Stimulated activated naive CD4-positive, alpha-beta T cell (primary cell): Measurements from ENCODE around the gene LRP5.
"Not testable (repeated sequence)": the region's sequence is repeated elsewhere in the genome, so short reads cannot be mapped to it uniquely, and the experiment has no call there.

Experiments
- DNase-seq, 6 experiments: peaks; one replicate each; lab custom pipeline; 2025; lab: John Stamatoyannopoulos, UW

LRP5 gene

GRCh38 chr11:68392822-68393221 lies 80.4 kb downstream of the LRP5 start:
- DNase-seq = no peak

- no peak for DNase-seq
Observed at GRCh38 chr11:68396516-68396915, 84.1 kb downstream of the LRP5 start.

- DNase-seq = no peak
Observed at GRCh38 chr11:68397256-68397655, 84.9 kb downstream of the LRP5 start.

GRCh38 chr11:68398995-68399851 lies 86.8 kb downstream of the LRP5 start:
- DNase-seq = no peak

GRCh38 chr11:68399916-68400315 lies 87.5 kb downstream of the LRP5 start:
- DNase-seq = no peak

GRCh38 chr11:68400584-68400983 lies 88.2 kb downstream of the LRP5 start:
- DNase-seq = not testable (repeated sequence)

- DNase-seq = no peak
Observed at GRCh38 chr11:68401856-68402255, 89.5 kb downstream of the LRP5 start.

- DNase-seq = no peak
Observed at GRCh38 chr11:68402355-68403031, 90.1 kb downstream of the LRP5 start.

- no peak for DNase-seq
Observed at GRCh38 chr11:68403424-68403823, 91.0 kb downstream of the LRP5 start.

- no peak for DNase-seq
Observed at GRCh38 chr11:68403831-68404230, 91.4 kb downstream of the LRP5 start.

GRCh38 chr11:68406324-68407313 lies 94.2 kb downstream of the LRP5 start:
- no peak for DNase-seq

- DNase-seq = no peak
Observed at GRCh38 chr11:68408512-68408911, 96.1 kb downstream of the LRP5 start.

GRCh38 chr11:68409748-68410344 lies 97.5 kb downstream of the LRP5 start:
- DNase-seq = no peak

GRCh38 chr11:68411501-68411991 lies 99.2 kb downstream of the LRP5 start:
- no peak for DNase-seq

- DNase-seq = no peak
Observed at GRCh38 chr11:68412593-68413475, 100.4 kb downstream of the LRP5 start.

GRCh38 chr11:68413591-68413999 lies 101.2 kb downstream of the LRP5 start:
- no peak for DNase-seq

GRCh38 chr11:68414496-68415221 lies 102.3 kb downstream of the LRP5 start:
- DNase-seq = no peak

- no peak for DNase-seq
Observed at GRCh38 chr11:68416070-68416578, 103.7 kb downstream of the LRP5 start.

GRCh38 chr11:68418648-68419047 lies 106.3 kb downstream of the LRP5 start:
- DNase-seq = no peak

- DNase-seq = no peak
Observed at GRCh38 chr11:68420171-68420570, 107.8 kb downstream of the LRP5 start.
